Kidney epithelial cell (primary cell): ENCODE results near the gene CORO2A. TPM values are rescaled to one million over a fixed set of nuclear protein-coding genes. Genes with fewer than 3 reads are reported as not detected.

Experiments used
- DNase-seq: peaks from one replicate; pipeline ENCODE4 v3.0.0-alpha.2; 2010; ENCODE audit warnings: low read depth
- H3K27me3 ChIP-seq: 2 replicates; pipeline ENCODE4 v1.6.0; 2011; ENCODE audit warnings: low read length; ENCODE audit not compliant: control insufficient read depth, insufficient read depth
- H3K36me3 ChIP-seq: 2 replicates; pipeline ENCODE4 v1.5.1; 2011; ENCODE audit warnings: low read length; ENCODE audit not compliant: control insufficient read depth, insufficient read depth
- H3K4me3 ChIP-seq: 2 replicates; pipeline ENCODE4 v1.5.1; 2011; ENCODE audit warnings: low read depth, mild to moderate bottlenecking, control low read depth, low read length
- CTCF ChIP-seq: IDR thresholded peaks from 2 replicates; pipeline ENCODE4 v1.5.1; 2011; ENCODE audit warnings: mild to moderate bottlenecking, moderate library complexity, low read length, control low read depth, inconsistent platforms; ENCODE audit not compliant: insufficient read depth, poor library complexity, severe bottlenecking
- total RNA-seq: library from RNA; depleted of rRNA; stranded (reverse); fragments of >200 nt; gene quantifications from 2 replicates; pipeline ENCODE4 v1.2.3, GENCODE V29; 2015

Gene CORO2A
- total RNA-seq, 1 donor from 2014 or later, result 7.8 TPM

DNA sequence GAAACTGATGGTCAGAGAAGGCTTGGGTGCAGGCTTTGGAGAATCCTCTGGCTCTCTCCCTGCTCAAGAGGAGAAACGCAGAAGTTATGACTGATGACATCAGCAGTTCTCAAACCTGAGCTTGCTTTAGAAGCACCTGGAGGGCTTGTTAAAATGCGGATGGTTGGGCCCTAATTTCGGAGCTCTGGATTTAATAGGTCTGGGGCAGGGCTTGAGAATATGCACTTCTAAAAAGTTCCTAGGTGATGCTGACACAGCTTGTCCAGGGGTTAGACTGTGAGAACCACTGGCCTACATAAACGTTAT lies 36.6 kb upstream of the CORO2A start:
- peaks cover 1% of the 10 kb centered on the region for H3K36me3 ChIP-seq
- TF ChIP-seq CTCF, result no peak
- H3K4me3 ChIP-seq, result no peak overlapping the region
- no peaks in the 10 kb centered on the region for H3K27me3 ChIP-seq
- no peak for DNase-seq

DNA sequence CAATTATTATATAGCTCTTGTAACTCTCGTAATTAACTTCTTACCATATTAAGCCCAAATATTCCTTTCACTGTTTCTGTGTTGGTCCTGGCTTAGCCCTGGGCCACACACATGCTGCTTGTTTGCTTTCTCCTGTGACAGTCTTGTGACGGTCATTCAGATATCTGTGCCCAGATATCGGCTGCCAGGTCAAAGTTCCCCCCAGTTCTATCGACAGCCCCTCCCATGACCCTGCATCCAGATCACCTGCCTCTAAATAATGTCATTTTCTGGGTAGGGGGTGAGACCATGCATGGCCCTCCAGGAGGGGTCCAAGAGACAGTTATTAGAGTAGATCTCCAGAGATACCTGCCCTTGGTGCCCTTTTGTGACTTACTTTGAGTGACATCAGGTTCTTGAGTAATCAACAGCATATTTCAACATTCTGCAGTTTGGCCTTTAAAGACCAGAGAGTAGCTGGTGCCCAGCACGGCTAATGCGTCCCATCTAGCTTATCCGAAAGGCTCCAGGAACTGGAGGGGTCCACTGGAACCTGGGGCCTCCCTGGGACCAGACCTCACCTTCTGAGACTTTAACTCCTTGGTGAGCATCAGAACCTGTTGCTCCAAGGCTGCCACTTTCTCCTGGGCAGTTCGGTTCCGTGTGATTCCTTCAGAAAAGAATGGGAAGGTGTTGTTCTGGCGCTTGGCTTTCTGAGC lies 36.1 kb upstream of the CORO2A start:
- Histone ChIP-seq H3K36me3 (peaks cover 1% of the 10 kb centered on the region), H3K4me3 (no peak overlapping the region), H3K27me3 (no peaks in the 10 kb centered on the region)
- no peak for TF ChIP-seq CTCF
- DNase-seq, result no peak

DNA sequence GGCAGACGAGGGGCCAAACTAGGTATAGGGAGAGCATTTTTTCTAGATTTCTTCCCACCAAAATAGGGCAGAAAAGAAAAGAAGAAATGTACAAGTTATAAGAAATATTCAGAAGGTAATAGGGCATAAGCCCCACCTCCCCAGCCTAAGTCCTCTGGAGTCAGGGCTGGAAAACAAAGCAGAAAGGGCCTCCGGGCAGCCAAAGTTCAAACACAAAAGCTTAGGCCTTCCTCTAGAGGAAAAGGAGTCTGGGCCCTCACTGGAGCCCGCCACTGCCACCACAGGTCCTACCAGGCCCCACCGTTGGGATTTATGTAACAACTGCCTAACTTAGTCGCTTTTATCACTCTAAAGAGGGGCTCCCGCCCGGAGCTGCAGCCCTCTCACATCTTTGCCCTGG lies 35.4 kb upstream of the CORO2A start:
- H3K4me3 ChIP-seq, result no peak overlapping the region
- H3K36me3 ChIP-seq, result no peaks in the 10 kb centered on the region
- DNase-seq, result no peak
- TF ChIP-seq CTCF, result no peak
- no peaks in the 10 kb centered on the region for H3K27me3 ChIP-seq

DNA sequence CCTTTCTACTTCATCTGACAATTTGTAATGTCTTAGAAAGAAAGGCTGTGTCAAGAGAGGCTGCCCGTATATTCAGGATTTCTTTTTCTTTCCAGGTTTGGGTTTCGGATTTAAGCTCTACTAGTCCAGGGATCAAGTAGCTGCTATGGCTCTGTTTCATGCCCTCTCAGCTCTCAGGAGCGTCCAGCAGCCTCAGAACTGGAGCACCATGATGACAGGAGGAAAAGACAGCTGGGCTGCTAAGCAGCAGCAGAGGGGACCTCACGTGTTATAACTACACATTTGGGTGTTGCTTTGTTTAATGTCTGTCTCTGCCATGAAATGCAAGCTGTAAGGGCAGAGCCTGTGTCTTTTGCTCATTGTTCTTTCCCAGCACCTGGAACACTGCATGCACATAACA lies 34.5 kb upstream of the CORO2A start:
- H3K36me3 ChIP-seq, result no peaks in the 10 kb centered on the region
- no peak overlapping the region for H3K4me3 ChIP-seq
- no peaks in the 10 kb centered on the region for H3K27me3 ChIP-seq
- DNase-seq, result no peak
- no peak for TF ChIP-seq CTCF

DNA sequence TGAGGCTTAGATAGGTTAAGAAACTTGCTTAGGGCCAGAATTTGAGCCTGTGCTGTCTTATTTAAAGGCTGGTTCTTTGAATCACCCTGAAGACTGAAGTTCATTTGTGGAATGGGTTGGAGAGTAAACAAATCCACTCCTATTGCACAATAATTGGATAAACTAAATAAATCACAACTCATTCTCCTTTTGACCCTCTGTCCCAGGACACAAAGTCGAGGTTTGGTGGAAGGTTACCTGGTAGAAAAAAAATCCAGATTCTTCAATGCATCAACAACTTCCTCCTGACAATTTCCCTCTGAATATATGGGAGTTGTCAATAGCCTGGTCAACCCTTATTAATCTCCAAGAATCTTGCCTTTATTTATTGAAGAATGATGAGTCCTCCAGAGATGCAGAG lies 34.1 kb upstream of the CORO2A start:
- Histone ChIP-seq H3K36me3 (no peaks in the 10 kb centered on the region), H3K27me3 (no peaks in the 10 kb centered on the region), H3K4me3 (no peak overlapping the region)
- no peak for DNase-seq
- no peak for TF ChIP-seq CTCF

- no peak for TF ChIP-seq CTCF
- H3K36me3 ChIP-seq, result peaks cover 1% of the 10 kb centered on the region
- H3K4me3 ChIP-seq, result no peak overlapping the region
- DNase-seq, result no peak
- no peaks in the 10 kb centered on the region for H3K27me3 ChIP-seq
Observed at GRCh38 chr9:98225015-98225442, 32.6 kb upstream of the CORO2A start.
